ENCODE data around the gene ARHGAP26. TPM values are rescaled to one million over a fixed set of nuclear protein-coding genes. Genes with fewer than 3 reads are reported as not detected.

Gene ARHGAP26
- total and polyA plus RNA-seq, 4 experiments from 2014 or later = 2.0 to 22.7 (median 17.3) TPM

- H3K27me3 Mint-ChIP-seq = no peaks in the 10 kb centered on the region
- Histone ChIP-seq H3K4me3 (ENCODE audit: low read length in 2 of 2) (no peak overlapping the region), H3K9me3 (ENCODE audit: control insufficient read depth in 1 of 2, low read length in 2 of 2) (no peaks in the 10 kb centered on the region), H3K4me1 (ENCODE audit: insufficient read depth, low read length) (no peaks in the 10 kb centered on the region), H3K27ac (ENCODE audit: low read depth, low read length) (no peak overlapping the region), H3K27me3 (ENCODE audit: insufficient read depth, low read length) (no peaks in the 10 kb centered on the region), H3K36me3 (ENCODE audit: insufficient read depth, low read length) (no peaks in the 10 kb centered on the region)
- H3K4me1 Mint-ChIP-seq = peaks cover 0 to 3% (median 1%) of the 10 kb centered on the region in 4 donors
- POLR2A ChIA-PET (ENCODE audit: partially characterized antibody) = interaction anchor here (0.9 to 1.0 kb wide), 2 partner anchors 112 to 133 kb away, joined by 3 to 4 read pairs; no protein-coding TSS in a partner anchor
- CTCF ChIA-PET (ENCODE audit: partially characterized antibody) = interaction anchor here (1.0 to 18.3 kb wide), 16 partner anchors 11 to 1311 kb away, joined by 3 to 354 read pairs (median 8); partner anchors contain the start of gene ARHGAP26
- no peak for DNase-seq
- intact Hi-C loops (cut with micrococcal nuclease) = no loop called here
- no peak overlapping the region for H3K4me3 Mint-ChIP-seq
- peak overlapping the region in 1 of 7 donors; percentile 25 for H3K27ac Mint-ChIP-seq
- peaks cover 7 to 11% of the 10 kb centered on the region in 2 donors for H3K36me3 Mint-ChIP-seq
- no peaks in the 10 kb centered on the region for H3K9me3 Mint-ChIP-seq
Measured at GRCh38 chr5:142881076-142881783, 111.1 kb downstream of the ARHGAP26 start.

- peaks cover 7 to 11% of the 10 kb centered on the region in 2 donors for H3K36me3 Mint-ChIP-seq
Measured at GRCh38 chr5:142881784-142882126, 111.6 kb downstream of the ARHGAP26 start.

GRCh38 chr5:142883025-142883424, 112.8 kb downstream of the ARHGAP26 start:
- CTCF ChIA-PET (ENCODE audit: partially characterized antibody) = interaction anchor here (1.0 to 18.3 kb wide), 9 partner anchors 9 to 175 kb away, joined by 3 to 354 read pairs (median 11); partner anchors contain the start of gene ARHGAP26
- Mint-ChIP-seq H3K27ac (peak overlapping the region in 2 of 7 donors; percentile 24 to 57), H3K9me3 (no peaks in the 10 kb centered on the region), H3K36me3 (peaks cover 7 to 11% of the 10 kb centered on the region in 2 donors), H3K27me3 (no peaks in the 10 kb centered on the region), H3K4me3 (no peak overlapping the region), H3K4me1 (peaks cover 0 to 4% (median 1%) of the 10 kb centered on the region in 4 donors)
- no peak overlapping the region for H3K4me3 ChIP-seq (ENCODE audit: low read length in 2 of 2)
- H3K9me3 ChIP-seq (ENCODE audit: control insufficient read depth in 1 of 2, low read length in 2 of 2) = no peaks in the 10 kb centered on the region
- intact Hi-C loops (cut with micrococcal nuclease) = no loop called here
- no peak for DNase-seq
- no peaks in the 10 kb centered on the region for H3K36me3 ChIP-seq (ENCODE audit: insufficient read depth, low read length)
- H3K4me1 ChIP-seq (ENCODE audit: insufficient read depth, low read length) = no peaks in the 10 kb centered on the region
- no peak overlapping the region for H3K27ac ChIP-seq (ENCODE audit: low read depth, low read length)
- H3K27me3 ChIP-seq (ENCODE audit: insufficient read depth, low read length) = no peaks in the 10 kb centered on the region
- POLR2A ChIA-PET (ENCODE audit: partially characterized antibody) = no interaction called here

More at GRCh38 chr5:142881784-142882126, 111.6 kb downstream of the ARHGAP26 start:
- no peaks in the 10 kb centered on the region for H3K27me3 Mint-ChIP-seq
- Histone ChIP-seq H3K9me3 (ENCODE audit: control insufficient read depth in 1 of 2, low read length in 2 of 2) (no peaks in the 10 kb centered on the region), H3K4me1 (ENCODE audit: insufficient read depth, low read length) (no peaks in the 10 kb centered on the region), H3K27ac (ENCODE audit: low read depth, low read length) (no peak overlapping the region), H3K4me3 (ENCODE audit: low read length in 2 of 2) (no peak overlapping the region), H3K36me3 (ENCODE audit: insufficient read depth, low read length) (no peaks in the 10 kb centered on the region), H3K27me3 (ENCODE audit: insufficient read depth, low read length) (no peaks in the 10 kb centered on the region)
- no peak for DNase-seq
- no peak overlapping the region for H3K27ac Mint-ChIP-seq
- POLR2A ChIA-PET (ENCODE audit: partially characterized antibody) = no interaction called here
- CTCF ChIA-PET (ENCODE audit: partially characterized antibody) = interaction anchor here (0.8 to 18.3 kb wide), 9 partner anchors 10 to 1311 kb away, joined by 3 to 354 read pairs (median 11); partner anchors contain the start of gene ARHGAP26
- H3K9me3 Mint-ChIP-seq = no peaks in the 10 kb centered on the region
- H3K4me3 Mint-ChIP-seq = no peak overlapping the region
- peaks cover 0 to 3% (median 1%) of the 10 kb centered on the region in 4 donors for H3K4me1 Mint-ChIP-seq
- intact Hi-C loops (cut with micrococcal nuclease) = no loop called here

- H3K27me3 Mint-ChIP-seq = no peaks in the 10 kb centered on the region
- H3K27me3 ChIP-seq (ENCODE audit: insufficient read depth, low read length) = no peaks in the 10 kb centered on the region
- H3K27ac Mint-ChIP-seq = peak overlapping the region in 1 of 7 donors; percentile 80
- DNase-seq = no peak
- no peak overlapping the region for H3K27ac ChIP-seq (ENCODE audit: low read depth, low read length)
- POLR2A ChIA-PET (ENCODE audit: partially characterized antibody) = no interaction called here
- no peaks in the 10 kb centered on the region for H3K36me3 ChIP-seq (ENCODE audit: insufficient read depth, low read length)
- intact Hi-C loops (cut with micrococcal nuclease) = no loop called here
- CTCF ChIA-PET (ENCODE audit: partially characterized antibody) = interaction anchor here (1.0 to 18.3 kb wide), 6 partner anchors 8 to 176 kb away, joined by 3 to 354 read pairs (median 7); no protein-coding TSS in a partner anchor
- no peaks in the 10 kb centered on the region for H3K9me3 Mint-ChIP-seq
- H3K4me1 Mint-ChIP-seq = peaks cover 0 to 4% (median 1%) of the 10 kb centered on the region in 4 donors
- no peak overlapping the region for H3K4me3 ChIP-seq (ENCODE audit: low read length in 2 of 2)
- H3K36me3 Mint-ChIP-seq = peaks cover 7 to 11% of the 10 kb centered on the region in 2 donors
- H3K9me3 ChIP-seq (ENCODE audit: control insufficient read depth in 1 of 2, low read length in 2 of 2) = no peaks in the 10 kb centered on the region
- H3K4me1 ChIP-seq (ENCODE audit: insufficient read depth, low read length) = no peaks in the 10 kb centered on the region
- H3K4me3 Mint-ChIP-seq = no peak overlapping the region
Measured at GRCh38 chr5:142883438-142883837, 113.3 kb downstream of the ARHGAP26 start.

GRCh38 chr5:142884029-142884428, 113.9 kb downstream of the ARHGAP26 start:
- Histone ChIP-seq H3K4me1 (ENCODE audit: insufficient read depth, low read length) (no peaks in the 10 kb centered on the region), H3K36me3 (ENCODE audit: insufficient read depth, low read length) (no peaks in the 10 kb centered on the region), H3K4me3 (ENCODE audit: low read length in 2 of 2) (no peak overlapping the region), H3K27ac (ENCODE audit: low read depth, low read length) (no peak overlapping the region), H3K27me3 (ENCODE audit: insufficient read depth, low read length) (no peaks in the 10 kb centered on the region), H3K9me3 (ENCODE audit: control insufficient read depth in 1 of 2, low read length in 2 of 2) (no peaks in the 10 kb centered on the region)
- DNase-seq = no peak
- Mint-ChIP-seq H3K27ac (peak overlapping the region in 2 of 7 donors; percentile 1 to 23), H3K36me3 (peaks cover 7 to 11% of the 10 kb centered on the region in 2 donors), H3K4me1 (peaks cover 0 to 4% (median 1%) of the 10 kb centered on the region in 4 donors), H3K9me3 (no peaks in the 10 kb centered on the region), H3K4me3 (no peak overlapping the region), H3K27me3 (no peaks in the 10 kb centered on the region)
- POLR2A ChIA-PET (ENCODE audit: partially characterized antibody) = interaction anchor here (0.5 kb wide), 1 partner anchor 17 kb away, joined by 4 read pairs; no protein-coding TSS in a partner anchor
- CTCF ChIA-PET (ENCODE audit: partially characterized antibody) = interaction anchor here (1.0 to 18.3 kb wide), 3 partner anchors 134 to 176 kb away, joined by 3 to 354 read pairs (median 252); no protein-coding TSS in a partner anchor
- intact Hi-C loops (cut with micrococcal nuclease) = no loop called here

- no peak overlapping the region for H3K4me3 ChIP-seq (ENCODE audit: low read length in 2 of 2)
- H3K36me3 ChIP-seq (ENCODE audit: insufficient read depth, low read length) = no peaks in the 10 kb centered on the region
- H3K27ac ChIP-seq (ENCODE audit: low read depth, low read length) = no peak overlapping the region
- CTCF ChIA-PET (ENCODE audit: partially characterized antibody) = interaction anchor here (3.8 to 18.3 kb wide), 3 partner anchors 11 to 169 kb away, joined by 26 to 354 read pairs (median 252); no protein-coding TSS in a partner anchor
- H3K27me3 Mint-ChIP-seq = no peaks in the 10 kb centered on the region
- peaks cover 4 to 11% of the 10 kb centered on the region in 2 donors for H3K36me3 Mint-ChIP-seq
- no peaks in the 10 kb centered on the region for H3K9me3 Mint-ChIP-seq
- POLR2A ChIA-PET (ENCODE audit: partially characterized antibody) = no interaction called here
- no peak for DNase-seq
- H3K4me1 Mint-ChIP-seq = peaks cover 0 to 4% (median 1%) of the 10 kb centered on the region in 4 donors
- no peak overlapping the region for H3K27ac Mint-ChIP-seq
- no peaks in the 10 kb centered on the region for H3K9me3 ChIP-seq (ENCODE audit: control insufficient read depth in 1 of 2, low read length in 2 of 2)
- H3K4me3 Mint-ChIP-seq = no peak overlapping the region
- intact Hi-C loops (cut with micrococcal nuclease) = no loop called here
- H3K4me1 ChIP-seq (ENCODE audit: insufficient read depth, low read length) = no peaks in the 10 kb centered on the region
- no peaks in the 10 kb centered on the region for H3K27me3 ChIP-seq (ENCODE audit: insufficient read depth, low read length)
Measured at GRCh38 chr5:142886211-142886610, 116.0 kb downstream of the ARHGAP26 start.

- Histone ChIP-seq H3K36me3 (ENCODE audit: insufficient read depth, low read length) (no peaks in the 10 kb centered on the region), H3K27ac (ENCODE audit: low read depth, low read length) (no peak overlapping the region), H3K9me3 (ENCODE audit: control insufficient read depth in 1 of 2, low read length in 2 of 2) (no peaks in the 10 kb centered on the region), H3K4me3 (ENCODE audit: low read length in 2 of 2) (no peak overlapping the region), H3K27me3 (ENCODE audit: insufficient read depth, low read length) (no peaks in the 10 kb centered on the region), H3K4me1 (ENCODE audit: insufficient read depth, low read length) (no peaks in the 10 kb centered on the region)
- ChIA-PET POLR2A (ENCODE audit: partially characterized antibody) (interaction anchor here (1.1 kb wide), 1 partner anchor 171 kb away, joined by 3 read pairs; no protein-coding TSS in a partner anchor), CTCF (ENCODE audit: partially characterized antibody) (interaction anchor here (3.0 to 18.3 kb wide), 4 partner anchors 11 to 169 kb away, joined by 14 to 354 read pairs (median 139); no protein-coding TSS in a partner anchor)
- H3K4me1 Mint-ChIP-seq = peaks cover 0 to 4% (median 1%) of the 10 kb centered on the region in 4 donors
- H3K9me3 Mint-ChIP-seq = no peaks in the 10 kb centered on the region
- H3K27ac Mint-ChIP-seq = no peak overlapping the region
- intact Hi-C loops (cut with micrococcal nuclease) = no loop called here
- H3K4me3 Mint-ChIP-seq = no peak overlapping the region
- no peaks in the 10 kb centered on the region for H3K27me3 Mint-ChIP-seq
- H3K36me3 Mint-ChIP-seq = peaks cover 3 to 11% of the 10 kb centered on the region in 2 donors
- DNase-seq = no peak
Measured at GRCh38 chr5:142886956-142887355, 116.8 kb downstream of the ARHGAP26 start.
